ENCODE measurements around the gene CCDC154. TPM values are rescaled to one million over a fixed set of nuclear protein-coding genes. Genes with fewer than 3 reads are reported as not detected.

The CCDC154 gene
- total and polyA plus RNA-seq, 2 of the 4 experiments (the other 2 are of a cell fraction): 0.09 TPM; not detected in 1

GRCh38 chr16:1446296-1447080 lies 2.1 kb upstream of the CCDC154 start:
- no peaks in the 10 kb centered on the region for H3K9me1 ChIP-seq (ENCODE audit: insufficient read depth, low read length)
- TF ChIP-seq FOS (IDR thresholded peaks at IDR 0.05; ENCODE audit: low read depth, low read length) (no peak), USF2 (IDR thresholded peaks at IDR 0.05; ENCODE audit: low read depth, low read length) (no peak), SMC3 (IDR thresholded peaks at IDR 0.05; ENCODE audit: low read depth, low read length) (no peak), CHD1 (IDR thresholded peaks at IDR 0.05; ENCODE audit: low read depth, low read length) (no peak), RAD21 (IDR thresholded peaks at IDR 0.05; ENCODE audit: low read length) (no peak), MAZ (IDR thresholded peaks at IDR 0.05; ENCODE audit: borderline replicate concordance, low read depth, low read length) (no peak), RCOR1 (IDR thresholded peaks at IDR 0.05; ENCODE audit: insufficient replicate concordance, low read length) (no peak), POLR2A (IDR thresholded peaks at IDR 0.05; ENCODE audit: low read depth, low read length) (no peak), BHLHE40 (IDR thresholded peaks at IDR 0.05; ENCODE audit: low read depth, low read length) (no peak), CTCF (conservative IDR thresholded peaks at IDR 0.05; ENCODE audit: low read depth, low read length) (no peak), RFX5 (IDR thresholded peaks at IDR 0.05; ENCODE audit: low read depth, low read length) (no peak), MAFK (IDR thresholded peaks at IDR 0.05; ENCODE audit: low read depth, low read length) (no peak), NFE2L2 (IDR thresholded peaks at IDR 0.05; ENCODE audit: low read depth, low read length) (no peak), ELK1 (IDR thresholded peaks at IDR 0.05; ENCODE audit: borderline replicate concordance, low read depth, low read length) (no peak), CEBPB (IDR thresholded peaks at IDR 0.05; ENCODE audit: low read depth, low read length) (no peak), MXI1 (IDR thresholded peaks at IDR 0.05; ENCODE audit: borderline replicate concordance, low read depth, low read length) (no peak)
- no peak overlapping the region for H3K4ac ChIP-seq (ENCODE audit: low read depth, low read length)
- no peak for ATAC-seq (ENCODE audit: low read depth)
- H4K20me1 ChIP-seq (ENCODE audit: insufficient read depth, low read length): no peaks in the 10 kb centered on the region
- ChIA-PET CTCF (no interaction called here), POLR2A (ENCODE audit: unreplicated experiment) (no interaction called here)
- dilution Hi-C loops (cut with HindIII; ENCODE audit: low sequenced_read_pairs, unreplicated experiment): no loop called here
- H3K23ac ChIP-seq (ENCODE audit: low read depth, low read length): no peak overlapping the region
- WGBS, 2 experiments (ENCODE audit: extremely low coverage in 2 of 2, insufficient read length in 1 of 2): 95% methylated on average over 25 of the region's 41 CpGs; no CpG with 5 or more reads in 1 of the 2 experiments
- H2AFZ ChIP-seq (replicated peaks; ENCODE audit: low read length, poor library complexity): no peak overlapping the region
- BruUV-seq (replicated peaks): no TSS peak
- H2BK120ac ChIP-seq (ENCODE audit: low read depth, low read length): no peak overlapping the region
- H3K79me1 ChIP-seq (ENCODE audit: low read depth in 1 of 2, low read length in 2 of 2): no peaks in the 10 kb centered on the region
- H2BK5ac ChIP-seq (ENCODE audit: low read depth, low read length, poor library complexity, severe bottlenecking): no peak overlapping the region
- H3K14ac ChIP-seq (replicated peaks; ENCODE audit: low read depth, low read length): no peak overlapping the region
- H2AK5ac ChIP-seq (ENCODE audit: low read depth, low read length): no peak overlapping the region
- no peaks in the 10 kb centered on the region for H3K9me3 ChIP-seq (ENCODE audit: control insufficient read depth, insufficient read depth, low read length)
- no peak overlapping the region for H4K91ac ChIP-seq (ENCODE audit: insufficient read depth, low read depth, low read length)
- no peak overlapping the region for H3K4me2 ChIP-seq (ENCODE audit: low read depth, low read length)
- H2AK9ac ChIP-seq (replicated peaks; ENCODE audit: low read depth, low read length, poor library complexity): no peak overlapping the region
- no peaks in the 10 kb centered on the region for H3K27me3 ChIP-seq (ENCODE audit: control insufficient read depth, insufficient read depth, low read length)
- no peak overlapping the region for H3K18ac ChIP-seq (ENCODE audit: low read depth, low read length)
- no peak overlapping the region for H2BK20ac ChIP-seq (ENCODE audit: low read depth, low read length)
- no peak overlapping the region for H3K4me3 ChIP-seq (ENCODE audit: insufficient read depth, low read depth, low read length)
- no peak overlapping the region for H3K27ac ChIP-seq (ENCODE audit: insufficient read depth, low read length)
- in situ Hi-C loops (cut with MboI; ENCODE audit: low sequenced_read_pairs): no loop called here
- DNase-seq: no peak
- H3K36me3 ChIP-seq (ENCODE audit: control insufficient read depth, insufficient read depth, low read length): peaks cover 27% of the 10 kb centered on the region
- intact Hi-C loops (cut with micrococcal nuclease): no loop called here
- no peak overlapping the region for H3K56ac ChIP-seq (ENCODE audit: extremely low read depth, insufficient read depth, low read length)
- H2BK15ac ChIP-seq (ENCODE audit: low read depth, low read length): no peak overlapping the region
- no peak overlapping the region for H4K8ac ChIP-seq (ENCODE audit: low read depth in 2 of 2, low read length in 2 of 2)
- no peak overlapping the region for H4K5ac ChIP-seq (ENCODE audit: low read depth, low read length)
- H3K4me1 ChIP-seq (ENCODE audit: control insufficient read depth, insufficient read depth, low read length): no peaks in the 10 kb centered on the region
- H3K9ac ChIP-seq (ENCODE audit: low read depth, low read length): no peak overlapping the region

Measured in IMR-90 (cell line).